HG02970 (cell line): ENCODE results near the gene NCDN.
"Not testable (repeated sequence)": the region's sequence is repeated elsewhere in the genome, so short reads cannot be mapped to it uniquely, and the experiment has no call there.

Experiments used
- ATAC-seq: cut with Tn5 transposase; IDR thresholded peaks from one replicate; pipeline ENCODE4 v1.9.1; 2021; ENCODE audit warnings: mild to moderate bottlenecking, moderate library complexity, moderate number of reproducible peaks; ENCODE audit not compliant: unreplicated experiment, low FRiP score

The NCDN gene

GRCh38 chr1:35567947-35568558, 10.5 kb downstream of the NCDN start:
- no peak for ATAC-seq

- no peak for ATAC-seq
Measured at GRCh38 chr1:35568975-35569395, 11.4 kb downstream of the NCDN start.

- ATAC-seq = no peak
Measured at GRCh38 chr1:35569936-35570335, 12.3 kb downstream of the NCDN start.

- ATAC-seq = no peak
Measured at GRCh38 chr1:35570589-35571137, 13.1 kb downstream of the NCDN start.

GRCh38 chr1:35571263-35571662, 13.7 kb downstream of the NCDN start:
- ATAC-seq = no peak

GRCh38 chr1:35572296-35572695, 14.7 kb downstream of the NCDN start:
- no peak for ATAC-seq

GRCh38 chr1:35573198-35574124, 15.9 kb downstream of the NCDN start, which contains the start of gene TFAP2E:
Gene TFAP2E, plus strand, starts transcription at chr1:35573314. Its CDS starts 264 bp downstream, at chr1:35573578.
- no peak for ATAC-seq

GRCh38 chr1:35574125-35574654, 16.6 kb downstream of the NCDN start:
- ATAC-seq = no peak

GRCh38 chr1:35574655-35575415, 17.2 kb downstream of the NCDN start:
- no peak for ATAC-seq

GRCh38 chr1:35575416-35575958, 17.9 kb downstream of the NCDN start:
- no peak for ATAC-seq

- no peak for ATAC-seq
Measured at GRCh38 chr1:35576061-35576765, 18.6 kb downstream of the NCDN start.

- not testable (repeated sequence) for ATAC-seq
Measured at GRCh38 chr1:35576766-35577070, 19.1 kb downstream of the NCDN start.

GRCh38 chr1:35577071-35577998, 19.7 kb downstream of the NCDN start:
- ATAC-seq = no peak

GRCh38 chr1:35580949-35581388, 23.4 kb downstream of the NCDN start:
- no peak for ATAC-seq

GRCh38 chr1:35581621-35582020, 24.0 kb downstream of the NCDN start:
- not testable (repeated sequence) for ATAC-seq

GRCh38 chr1:35585281-35585680, 27.7 kb downstream of the NCDN start:
- no peak for ATAC-seq

GRCh38 chr1:35585805-35586204, 28.2 kb downstream of the NCDN start:
- not testable (repeated sequence) for ATAC-seq

GRCh38 chr1:35586808-35587207, 29.2 kb downstream of the NCDN start:
- ATAC-seq = no peak
